Measurements from ENCODE around the gene FPGS.
"Not testable (repeated sequence)": the region's sequence is repeated elsewhere in the genome, so short reads cannot be mapped to it uniquely, and the experiment has no call there.

FPGS gene

DNA sequence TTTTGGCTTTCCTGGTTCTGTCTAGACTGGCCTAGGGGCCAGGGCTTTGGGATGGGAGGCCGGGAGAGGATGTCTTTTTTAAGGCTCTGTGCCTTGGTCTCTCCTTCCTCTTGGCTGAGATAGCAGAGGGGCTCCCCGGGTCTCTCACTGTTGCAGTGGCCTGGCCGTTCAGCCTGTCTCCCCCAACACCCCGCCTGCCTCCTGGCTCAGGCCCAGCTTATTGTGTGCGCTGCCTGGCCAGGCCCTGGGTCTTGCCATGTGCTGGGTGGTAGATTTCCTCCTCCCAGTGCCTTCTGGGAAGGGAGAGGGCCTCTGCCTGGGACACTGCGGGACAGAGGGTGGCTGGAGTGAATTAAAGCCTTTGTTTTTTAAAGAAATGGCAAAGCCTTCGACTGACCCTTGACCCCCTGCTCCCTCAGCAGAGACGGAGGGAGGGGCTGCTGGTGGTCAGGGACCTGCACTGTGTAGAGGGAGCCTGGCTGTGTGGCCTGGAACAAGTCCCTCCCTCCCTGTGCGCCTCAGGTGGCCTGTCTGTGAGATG is 11.1 kb downstream of the FPGS start:
- DNase-seq: no peak

DNA sequence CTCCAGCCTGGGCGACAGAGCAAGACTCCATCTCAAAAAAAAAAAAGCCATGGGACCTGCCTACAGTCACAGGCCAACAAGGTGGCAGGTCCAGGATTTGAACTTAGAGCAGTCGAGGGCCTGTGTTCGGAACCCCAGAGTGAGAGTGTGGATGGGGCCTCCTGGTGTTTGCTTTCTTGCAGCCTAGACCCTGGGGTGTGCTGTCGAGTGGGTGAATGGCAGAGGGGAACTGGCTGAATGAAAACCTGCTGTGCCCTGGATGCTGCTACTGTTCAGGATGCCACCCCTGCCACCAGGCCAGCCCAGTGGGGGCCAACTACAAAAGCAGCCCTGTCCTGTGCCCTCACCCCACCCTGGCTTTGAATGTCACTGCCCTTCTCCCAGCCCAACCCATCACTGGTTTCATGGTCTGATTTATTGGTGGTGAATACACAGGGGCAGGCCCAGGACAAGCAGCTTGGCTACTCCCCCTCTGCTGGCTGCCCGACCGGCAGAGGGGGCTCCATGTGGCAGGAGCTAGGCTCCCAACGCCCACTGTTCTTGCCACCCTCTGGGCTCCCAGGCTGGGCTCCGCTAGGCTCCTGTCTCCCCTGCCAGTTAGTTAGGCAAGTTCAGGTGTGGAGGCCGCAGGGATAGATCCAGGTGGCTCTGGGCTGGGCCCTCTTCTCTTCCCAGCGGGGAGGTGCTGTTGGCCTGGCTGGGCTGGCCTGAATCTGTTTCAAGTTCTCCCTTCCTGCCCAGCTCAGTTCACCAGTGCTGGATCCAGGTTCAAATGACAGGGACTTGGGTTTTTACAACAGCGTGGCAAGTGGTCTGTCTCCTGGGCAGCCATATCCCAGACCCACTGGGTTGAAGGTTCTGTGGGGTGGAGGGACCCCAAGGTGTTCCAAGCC is 12.2 kb downstream of the FPGS start:
- DNase-seq: no peak

DNA sequence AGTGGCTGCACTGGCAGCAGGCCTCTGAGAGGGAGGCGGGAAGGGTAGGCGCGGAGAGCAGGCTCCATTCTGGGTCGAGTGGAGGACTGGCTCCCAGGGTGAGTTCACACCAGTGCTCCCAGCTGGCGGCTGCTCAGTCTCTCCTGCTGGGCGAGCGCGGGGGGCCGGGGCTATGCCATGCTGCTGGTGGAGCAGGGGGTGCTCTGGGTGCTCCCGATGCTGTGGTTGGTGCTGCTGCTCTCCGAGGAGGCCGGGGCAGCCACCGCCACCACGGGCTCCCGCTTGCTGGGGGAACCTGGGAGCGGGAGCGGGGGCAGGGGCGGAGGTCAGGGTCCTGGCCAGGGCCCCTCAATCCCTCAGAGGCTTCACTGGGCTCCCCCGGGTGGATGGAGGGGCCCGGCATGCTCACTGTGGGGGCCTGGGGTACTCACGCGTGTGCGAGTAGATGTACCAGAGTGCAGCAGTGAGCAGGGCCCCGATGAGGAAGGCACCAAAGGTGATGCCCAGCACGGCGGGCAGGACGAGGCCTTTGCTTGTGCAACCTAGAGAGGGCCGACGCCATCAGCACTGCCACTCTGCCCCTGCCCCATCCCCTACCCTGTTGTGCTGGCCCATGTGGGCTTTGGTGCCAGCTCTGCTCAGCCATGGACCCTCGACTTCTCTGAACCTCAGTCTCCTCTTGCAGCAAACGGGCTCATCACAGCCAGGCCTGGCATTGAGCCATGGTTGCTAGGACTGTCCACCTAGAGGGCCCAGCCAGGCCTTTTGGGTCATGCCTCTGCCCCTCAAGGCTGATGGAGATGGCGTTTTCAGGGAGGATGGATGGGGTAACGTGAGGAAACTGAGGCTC is 13.1 kb downstream of the FPGS start:
- DNase-seq: no peak

DNA sequence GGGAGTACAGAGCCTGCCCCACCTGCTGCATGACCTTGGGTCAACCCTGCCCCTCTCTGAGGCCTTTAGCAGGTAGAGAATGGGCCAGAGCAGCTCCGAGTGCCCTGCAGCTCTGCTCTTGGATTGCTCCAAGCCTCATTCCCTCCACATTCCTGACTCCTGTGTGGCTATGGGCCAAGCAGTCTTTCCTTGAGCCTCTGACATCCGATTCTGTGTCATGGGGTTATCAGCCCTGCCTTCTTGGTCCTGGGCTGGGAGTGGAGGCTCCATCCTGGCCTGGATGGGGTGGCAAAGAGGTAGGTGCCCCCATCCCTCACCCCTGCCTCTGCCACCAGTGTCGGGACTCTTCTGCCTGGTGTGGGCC is 13.7 kb downstream of the FPGS start:
- no peak for DNase-seq

DNA sequence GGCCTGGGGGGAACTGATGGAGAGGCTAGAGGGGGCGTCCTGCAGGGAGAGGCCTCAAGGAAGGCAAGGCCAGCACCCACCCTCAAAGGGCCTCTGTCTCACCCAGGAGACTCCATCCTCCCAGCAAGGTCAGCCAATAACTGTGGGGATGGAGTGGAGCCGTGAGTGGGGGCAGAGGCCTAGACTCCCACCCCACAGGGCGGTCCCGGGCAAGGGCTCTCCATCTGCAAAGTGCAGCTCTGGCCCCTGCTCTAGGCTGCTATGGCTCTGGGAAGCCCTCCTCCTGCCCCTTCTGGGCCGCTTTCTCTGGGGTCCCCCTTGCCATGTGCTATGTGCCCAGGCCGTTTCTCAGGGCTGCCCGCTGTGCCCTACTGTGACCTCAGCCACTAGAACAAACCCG is 14.0 kb downstream of the FPGS start:
- no peak for DNase-seq

DNA sequence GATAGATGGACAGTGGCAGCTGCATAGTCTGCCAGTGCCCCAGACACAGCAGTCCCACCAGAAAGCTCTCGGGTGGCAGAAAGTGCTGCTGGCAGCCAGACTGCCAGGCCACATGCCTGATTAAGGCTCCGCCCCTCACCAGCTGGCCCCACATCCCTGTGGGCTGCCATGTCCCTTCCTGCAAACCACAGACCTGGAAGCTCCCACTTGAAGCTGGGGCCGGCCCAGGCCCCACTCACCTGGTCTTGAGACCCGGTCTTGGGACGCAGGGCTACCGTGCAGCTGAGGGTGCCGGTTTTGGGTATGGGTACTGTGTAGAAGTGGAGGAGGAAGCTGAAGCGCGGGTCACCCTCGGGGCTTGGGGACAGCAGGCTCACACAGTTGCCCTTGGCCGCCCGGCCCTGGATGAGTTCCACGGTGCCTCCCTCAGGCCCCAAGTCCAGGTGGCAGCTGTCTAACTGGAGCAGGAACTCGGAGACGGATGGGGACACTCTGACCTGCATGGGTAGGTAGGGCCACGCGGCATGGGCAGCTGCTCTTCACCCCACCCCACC is 15.3 kb downstream of the FPGS start:
- peak in 1 of 14 donors; percentile 63 for DNase-seq

DNA sequence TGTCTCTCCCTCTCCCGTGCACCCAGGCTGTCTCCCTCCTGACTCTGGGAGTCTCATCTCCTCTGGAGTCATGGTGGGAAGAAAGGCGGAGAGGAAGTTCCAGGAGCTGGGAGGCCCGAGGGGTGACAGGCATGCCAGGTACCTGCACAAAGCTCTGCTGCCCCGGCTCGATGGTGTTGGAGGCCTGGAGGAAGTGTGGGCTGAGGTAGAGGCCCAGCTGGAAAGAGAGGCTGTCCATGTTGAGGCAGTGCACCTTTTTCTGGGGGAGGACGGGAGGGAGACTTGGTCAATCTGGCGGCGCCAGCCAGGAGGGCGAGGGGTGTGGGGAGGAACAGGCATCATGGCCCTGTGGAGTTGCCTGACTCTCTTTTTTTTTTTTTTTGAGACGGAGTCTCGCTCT is 15.9 kb downstream of the FPGS start:
- DNase-seq: no peak

DNA sequence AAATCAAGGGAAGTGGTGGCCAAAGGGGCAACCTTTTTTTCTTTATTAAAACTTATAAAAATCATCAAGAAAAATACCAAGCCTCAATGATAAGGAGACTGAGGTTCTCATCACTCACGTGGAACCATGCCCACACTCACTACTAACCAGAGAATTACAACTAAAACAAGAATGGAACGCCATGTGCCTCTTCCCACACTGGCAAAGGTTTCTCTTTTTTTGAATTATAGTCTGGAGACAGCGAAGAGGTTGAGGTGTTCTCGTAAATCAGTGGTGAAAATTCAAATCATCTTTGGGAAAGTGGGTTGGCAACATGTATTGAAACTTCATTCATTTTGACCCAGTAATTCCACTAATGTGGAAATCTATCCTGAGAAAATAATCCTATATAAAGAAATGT is 19.4 kb downstream of the FPGS start:
- DNase-seq: no peak

DNA sequence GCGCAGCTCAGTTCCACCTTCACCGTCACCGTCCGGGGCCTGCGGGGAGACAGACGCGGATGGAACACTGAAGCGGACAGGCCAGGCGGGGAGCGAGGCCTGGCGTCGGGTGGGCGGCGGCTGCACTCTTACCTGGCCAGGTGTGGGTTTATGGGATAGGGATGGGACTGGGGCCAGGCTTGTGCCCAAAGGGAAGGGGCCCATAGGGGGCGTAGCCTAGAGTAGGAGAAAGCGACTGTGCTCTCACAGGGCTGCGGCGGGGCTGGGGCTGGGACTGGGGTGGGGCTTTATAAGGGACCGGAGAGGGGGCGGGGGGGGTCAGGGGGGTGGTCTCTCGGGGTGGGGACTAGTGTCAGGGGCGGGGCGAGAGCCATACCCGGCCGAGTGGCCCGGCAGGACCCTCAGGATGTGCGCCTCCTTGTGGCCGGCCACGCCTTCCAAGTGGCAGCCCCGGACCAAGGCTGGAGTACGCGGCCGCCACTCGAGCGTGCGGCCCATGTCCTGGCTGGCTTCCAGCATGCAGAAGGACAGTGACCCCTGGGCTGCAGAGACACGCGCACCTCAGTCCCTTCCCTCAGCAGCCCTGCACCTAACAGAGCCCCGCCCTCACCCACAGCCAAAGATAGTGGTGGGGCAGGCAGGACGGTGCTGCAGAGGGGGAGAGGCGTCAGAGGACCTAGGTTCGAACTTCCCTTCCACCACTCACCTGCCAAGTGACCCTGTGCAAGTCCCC is 22.8 kb downstream of the FPGS start:
- peak in 2 of 14 donors; percentile 4 to 6 for DNase-seq

DNA sequence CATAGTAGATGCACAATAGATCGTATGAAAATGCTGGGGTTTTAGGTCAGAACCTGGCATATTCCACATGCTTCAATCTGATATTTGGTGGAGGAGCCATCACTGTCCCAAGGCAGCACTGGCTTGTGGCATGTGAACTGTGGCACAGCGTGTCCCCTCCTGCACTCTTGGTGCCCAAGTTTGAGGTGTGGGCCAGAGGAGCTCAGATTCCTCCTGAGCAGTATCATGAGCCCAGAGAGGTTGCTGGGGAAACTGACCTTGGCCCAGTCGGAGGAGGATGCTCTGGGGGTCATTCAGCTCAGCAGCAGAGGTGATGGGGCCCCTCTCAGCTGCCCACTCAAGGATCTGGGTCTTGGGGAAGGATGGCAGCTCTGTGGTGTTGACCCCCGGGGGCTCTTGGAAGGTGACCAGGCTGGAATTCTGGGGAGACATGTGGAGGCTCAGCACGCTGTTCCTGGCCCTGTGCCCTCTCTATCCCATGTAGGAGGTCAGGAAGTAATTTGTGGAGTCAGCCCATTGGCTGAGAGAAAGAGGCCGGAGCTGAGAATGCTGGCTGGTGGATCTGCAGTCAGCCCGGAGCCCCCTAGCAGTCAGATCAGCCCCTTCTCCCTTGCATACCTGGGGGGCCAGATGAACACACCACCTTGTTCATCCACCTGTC is 23.7 kb downstream of the FPGS start:
- DNase-seq: peak in 1 of 14 donors; percentile 18

DNA sequence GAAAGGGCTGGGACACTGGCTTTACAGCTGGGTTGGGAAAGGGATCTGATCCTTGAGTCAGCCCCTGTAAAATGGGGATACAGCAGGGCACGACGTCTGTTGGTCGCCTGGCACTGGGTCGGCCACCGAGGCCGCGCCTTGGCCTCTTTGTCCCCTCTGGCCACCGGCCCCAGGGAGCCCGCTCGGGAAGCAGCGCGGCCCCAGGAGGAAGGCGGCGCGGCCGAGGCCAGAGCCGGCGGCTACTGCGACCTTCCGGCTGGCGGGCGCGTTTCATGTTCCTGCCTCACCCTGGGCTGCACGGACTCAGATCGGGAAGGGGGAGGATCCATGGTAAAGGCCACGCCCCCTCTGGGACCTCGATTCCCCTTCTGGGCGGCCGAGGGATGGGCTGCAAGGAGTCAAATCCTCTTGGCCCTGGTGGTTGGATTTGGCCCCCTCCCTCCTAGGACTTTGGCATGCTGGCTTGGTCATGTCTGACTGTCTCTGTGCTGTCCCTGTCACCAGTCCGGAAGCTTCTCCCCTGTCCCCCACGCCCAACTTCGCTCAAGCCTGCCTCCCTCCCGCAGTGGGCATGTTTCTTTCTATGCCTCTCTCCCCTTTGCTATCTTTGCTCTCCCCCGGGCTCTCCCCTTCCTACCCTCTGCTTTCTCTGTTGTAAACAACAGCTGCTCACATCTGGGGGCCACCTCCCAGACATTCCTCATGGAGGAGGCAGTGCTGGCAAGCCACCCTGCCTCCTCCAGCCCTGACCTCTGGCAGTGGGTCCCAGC is 25.8 kb downstream of the FPGS start:
- peak in 7 of 14 donors; percentile 3 to 37 (median 23) for DNase-seq

DNA sequence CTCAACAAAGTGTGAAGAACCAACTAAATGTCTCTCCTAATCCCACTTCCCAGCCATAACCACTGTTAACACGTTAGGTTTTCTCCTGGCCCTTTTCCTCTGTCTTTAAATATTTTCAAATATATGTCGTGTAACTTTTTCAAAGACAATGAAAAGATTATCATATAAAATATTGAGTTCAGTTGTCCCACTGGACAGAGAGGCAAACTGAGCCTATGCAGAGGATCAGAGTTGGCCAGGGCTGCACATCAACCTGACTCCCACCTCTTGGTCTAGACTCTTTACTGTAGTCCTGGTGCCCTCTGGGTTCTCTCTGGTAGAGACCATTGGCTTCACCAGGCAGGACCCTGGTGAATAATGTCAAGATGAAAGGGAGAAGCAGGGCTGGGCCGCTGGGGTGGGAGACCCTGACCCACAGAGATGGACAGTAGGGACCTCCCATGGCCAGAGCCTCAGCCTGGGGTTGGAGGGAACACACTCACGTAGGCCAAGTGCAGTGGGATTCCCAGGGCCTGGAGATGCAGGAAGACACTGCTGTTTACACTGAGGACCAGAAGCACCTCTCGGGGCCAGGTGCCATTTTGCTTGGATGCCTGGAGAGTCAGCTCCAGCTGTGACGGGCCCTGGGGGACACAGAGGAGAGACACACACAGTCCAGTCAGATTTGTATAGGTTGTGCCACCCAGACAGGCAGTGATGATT is 26.7 kb downstream of the FPGS start:
- DNase-seq: no peak

DNA sequence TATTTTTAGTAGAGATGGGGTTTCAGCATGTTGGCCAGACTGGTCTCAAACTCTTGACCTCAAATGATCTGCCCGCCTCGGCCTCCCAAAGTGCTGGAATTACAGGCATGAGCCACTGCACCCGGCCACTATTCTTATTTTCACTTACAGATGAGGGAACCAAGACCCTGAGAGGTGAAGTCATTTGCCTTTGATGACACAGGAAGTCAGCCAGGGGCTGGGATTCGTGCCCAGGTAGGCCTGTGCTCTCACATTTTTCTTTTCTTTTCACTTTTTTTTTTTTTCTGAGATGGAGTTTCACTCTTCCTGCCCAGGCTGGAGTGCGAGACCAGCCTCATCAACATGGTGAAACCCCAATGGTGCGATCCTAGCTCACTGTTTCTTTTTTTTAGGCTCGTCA is 29.6 kb downstream of the FPGS start:
- no peak for DNase-seq

DNA sequence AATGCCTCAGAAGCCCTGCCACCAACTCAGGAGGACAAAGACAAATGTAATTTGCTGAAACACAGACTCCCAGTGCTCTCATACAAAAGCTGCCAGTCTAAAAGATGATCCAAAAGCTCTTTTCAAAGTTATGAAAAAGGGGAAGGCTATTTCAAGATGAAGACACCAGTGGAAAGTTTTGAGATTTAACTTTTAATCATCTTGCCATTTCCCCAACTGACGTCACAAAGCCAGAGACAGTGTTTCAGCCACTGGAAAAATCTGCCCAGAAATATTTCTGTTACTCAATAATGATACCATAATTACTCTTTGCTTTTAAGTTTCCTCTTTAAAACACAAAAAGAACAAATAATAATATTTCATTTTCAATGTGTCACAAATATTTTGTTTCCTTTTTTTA is 30.9 kb downstream of the FPGS start:
- DNase-seq: no peak

DNA sequence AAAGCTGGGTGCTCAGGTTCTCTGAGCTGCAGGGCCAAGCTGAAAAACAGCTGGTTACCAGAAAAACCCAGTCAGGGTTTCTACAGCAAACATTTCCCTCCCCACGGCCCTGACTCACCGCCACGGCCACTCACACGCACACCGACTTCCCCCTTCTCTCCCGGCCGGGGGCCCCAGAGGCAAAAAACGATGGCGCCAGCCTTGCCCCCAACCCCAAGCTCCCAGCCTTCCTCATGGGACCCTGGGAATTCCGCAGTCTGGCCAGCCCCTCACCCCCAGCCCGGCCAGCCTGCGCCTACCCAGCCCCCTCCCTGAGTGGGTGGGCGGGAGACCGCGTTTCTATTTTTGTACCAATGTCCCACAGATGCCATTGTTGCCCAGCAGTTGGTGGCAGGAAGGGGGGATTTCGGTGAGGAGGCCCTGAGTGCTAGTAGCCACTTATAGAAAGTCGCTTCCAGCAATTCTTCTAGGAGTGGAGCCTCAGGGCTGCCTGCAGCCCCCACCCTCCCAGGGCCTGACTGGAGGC is 33.4 kb downstream of the FPGS start:
- DNase-seq: peak in 1 of 14 donors; percentile 52

DNA sequence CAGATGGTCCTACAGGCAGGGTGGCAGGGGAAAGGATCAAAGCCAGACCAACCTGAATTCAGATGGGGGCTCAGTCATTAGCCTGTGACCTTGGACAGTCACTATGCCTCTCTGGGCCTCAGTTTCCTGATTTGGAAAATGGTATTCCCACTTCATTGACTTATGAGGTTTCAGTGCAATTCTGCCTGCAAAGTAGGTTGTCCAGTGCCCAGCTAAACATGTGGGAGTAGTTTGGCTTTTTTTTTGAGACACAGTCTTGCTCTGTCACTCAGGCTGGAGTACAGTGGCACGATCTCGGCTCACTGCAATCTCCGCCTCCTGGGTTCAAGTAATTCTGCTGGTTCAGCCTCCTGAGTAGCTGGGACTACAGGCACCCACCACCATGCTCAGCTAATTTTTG is 33.9 kb downstream of the FPGS start:
- not testable (repeated sequence) for DNase-seq

DNA sequence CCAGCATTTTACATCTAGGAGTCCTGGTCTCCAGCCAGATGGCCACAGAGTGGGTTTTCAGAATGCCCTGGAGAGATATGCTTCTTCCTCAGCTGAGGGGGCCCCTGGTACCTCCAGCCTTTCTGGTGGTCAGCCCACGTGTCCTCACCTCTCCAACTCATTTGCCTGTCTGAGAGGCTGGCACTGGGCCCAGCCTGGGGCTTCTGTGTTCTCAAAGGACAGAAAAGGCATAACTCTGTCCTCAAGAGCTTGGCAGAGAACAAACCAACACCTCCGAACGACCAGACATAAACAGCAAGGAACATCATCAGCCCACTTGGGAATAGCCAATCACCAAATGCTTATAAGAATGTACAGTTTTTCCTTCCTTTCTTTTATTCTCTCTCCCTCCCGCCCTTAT is 34.7 kb downstream of the FPGS start:
- no peak for DNase-seq

DNA sequence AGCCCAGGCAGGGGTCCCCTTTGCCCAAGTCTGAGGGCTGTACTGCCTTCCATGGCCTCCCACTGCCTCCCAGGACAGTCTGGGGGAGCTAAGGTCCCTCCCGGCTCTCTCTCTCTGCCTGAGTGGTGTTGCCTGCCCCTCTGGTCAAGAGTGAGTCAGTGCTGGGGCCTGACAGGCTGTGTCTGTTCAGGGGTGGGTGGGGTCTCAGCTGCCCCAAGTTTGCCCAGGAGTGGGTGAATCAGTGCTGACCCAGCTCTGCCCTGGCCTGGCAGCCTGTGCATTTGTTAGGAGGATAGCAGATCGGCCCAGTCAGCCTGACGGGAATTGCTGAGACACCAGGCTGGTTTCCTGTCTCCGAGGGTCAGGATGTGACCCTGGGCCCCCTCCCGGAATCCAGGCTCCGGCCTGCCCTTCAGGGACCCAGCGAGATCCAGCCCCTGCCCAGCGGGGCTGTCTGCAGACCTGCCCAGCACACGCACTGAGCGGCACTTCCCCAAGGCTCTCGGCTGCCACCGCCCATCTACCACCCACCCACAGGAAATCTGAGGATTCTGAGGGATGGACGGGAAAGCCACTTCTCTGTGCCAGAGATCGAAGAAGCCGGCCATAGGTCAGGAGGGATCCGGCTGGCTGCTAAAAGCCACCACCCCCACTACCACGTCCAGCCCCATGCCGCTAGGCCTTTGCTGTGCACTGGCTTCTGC is 35.8 kb downstream of the FPGS start:
- DNase-seq: peak in 2 of 14 donors; percentile 6 to 76

DNA sequence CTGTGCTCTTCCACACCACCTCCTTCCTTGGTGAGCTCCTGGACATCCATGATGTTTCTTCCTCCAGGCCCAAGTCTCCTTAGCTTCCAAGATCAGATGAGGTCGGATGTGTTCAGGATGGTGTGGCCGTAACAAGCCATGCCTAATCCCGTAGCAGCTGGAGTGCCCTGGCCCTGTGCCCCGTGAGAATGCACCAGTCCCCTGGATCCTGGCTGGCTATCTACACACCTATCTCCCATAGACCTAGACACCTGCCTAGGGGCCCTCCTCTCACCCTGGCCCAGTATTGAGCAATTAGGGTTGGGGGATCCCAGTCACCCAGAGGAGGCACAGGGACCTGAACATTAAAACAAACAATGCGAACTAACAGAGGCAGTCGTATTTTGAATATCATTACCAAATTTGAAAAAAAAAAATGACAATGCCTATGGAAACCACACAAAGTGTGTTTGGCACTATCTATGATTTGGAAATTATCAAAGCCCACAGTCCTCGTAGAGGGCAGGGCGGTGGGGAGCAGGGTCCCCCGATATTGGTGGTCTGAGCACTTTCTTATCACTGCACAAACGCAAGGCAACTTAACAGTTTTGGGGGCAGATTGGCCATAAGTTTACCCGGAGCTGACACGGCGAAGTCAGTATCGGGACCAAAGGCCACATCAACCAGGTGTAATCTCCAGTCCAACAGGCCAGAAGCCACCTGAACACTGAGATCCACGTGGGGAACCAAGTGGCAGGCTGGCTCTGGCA is 38.6 kb downstream of the FPGS start:
- DNase-seq: no peak

All from C1 segment of cervical spinal cord (tissue), 14 donors.